Mesendoderm (in vitro differentiated cells): Measurements from ENCODE around the gene DEDD.

Experiments
- DNase-seq: peaks from one replicate; pipeline ENCODE4 v3.0.0; 2013
- H2AK5ac ChIP-seq: 2 replicates; pipeline ENCODE4 v1.6.1; 2013; ENCODE audit warnings: low read length, inconsistent platforms
- H2BK120ac ChIP-seq: 2 replicates; pipeline ENCODE4 v1.6.1; 2013; ENCODE audit warnings: low read depth, mild to moderate bottlenecking, low read length, moderate library complexity, mixed read lengths
- H2BK15ac ChIP-seq: replicated peaks from 2 replicates; pipeline ENCODE4 v1.6.1; 2013; ENCODE audit warnings: low read depth, mild to moderate bottlenecking, moderate library complexity
- H2BK5ac ChIP-seq: 2 replicates; pipeline ENCODE4 v1.6.1; 2013; ENCODE audit warnings: low read length, inconsistent platforms
- H3K18ac ChIP-seq: 2 replicates; pipeline ENCODE4 v1.6.1; 2013; ENCODE audit warnings: mild to moderate bottlenecking, low read length, mixed read lengths
- H3K23ac ChIP-seq: one replicate; pipeline ENCODE4 v1.6.1; 2013; ENCODE audit warnings: low read length
- H3K27ac ChIP-seq: 2 replicates; pipeline ENCODE4 v1.5.1; 2013; ENCODE audit warnings: low read depth, mild to moderate bottlenecking, inconsistent platforms, low read length, moderate library complexity
- H3K27me3 ChIP-seq: 2 replicates; pipeline ENCODE4 v1.6.1; 2013; ENCODE audit warnings: low read length, control low read depth, mild to moderate bottlenecking, inconsistent platforms; ENCODE audit not compliant: insufficient read depth, poor library complexity
- H3K36me3 ChIP-seq: 2 replicates; pipeline ENCODE4 v1.6.1; 2013; ENCODE audit warnings: low read length, inconsistent platforms; ENCODE audit not compliant: control insufficient read depth, insufficient read depth
- H3K4ac ChIP-seq: one replicate; pipeline ENCODE4 v1.6.1; 2013; ENCODE audit warnings: low read depth, mild to moderate bottlenecking, low read length, moderate library complexity
- H3K4me1 ChIP-seq: 2 replicates; pipeline ENCODE4 v1.6.1; 2013; ENCODE audit warnings: low read depth, low read length, inconsistent platforms; ENCODE audit not compliant: control insufficient read depth
- H3K4me2 ChIP-seq: 2 replicates; pipeline ENCODE4 v1.6.1; 2013; ENCODE audit warnings: low read length
- H3K4me3 ChIP-seq: 2 replicates; pipeline ENCODE4 v1.5.1; 2013; ENCODE audit warnings: mild to moderate bottlenecking, low read length
- H3K56ac ChIP-seq: one replicate; pipeline ENCODE4 v1.6.1; 2013; ENCODE audit warnings: low read length
- H3K79me1 ChIP-seq: 2 replicates; pipeline ENCODE4 v1.6.1; 2013; ENCODE audit warnings: low read length, inconsistent platforms
- H3K79me2 ChIP-seq: 2 replicates; pipeline ENCODE4 v1.6.1; 2013; ENCODE audit warnings: mild to moderate bottlenecking, low read length; ENCODE audit not compliant: control insufficient read depth, insufficient read depth
- H3K9ac ChIP-seq: 2 replicates; pipeline ENCODE4 v1.6.1; 2013; ENCODE audit warnings: low read length, inconsistent platforms
- H4K5ac ChIP-seq: one replicate; pipeline ENCODE4 v1.6.1; 2013; ENCODE audit warnings: low read length
- H4K8ac ChIP-seq: one replicate; pipeline ENCODE4 v1.6.1; 2013; ENCODE audit warnings: low read depth, mild to moderate bottlenecking, control low read depth, low read length, moderate library complexity
- WGBS: extraction: QIAGEN DNeasy Blood & Tissue Kit; methylation state at CpG from one replicate; pipeline ENCODE4 v1.1.7; 2013; ENCODE audit warnings: low lambda C conversion rate, missing lambda C conversion rate; ENCODE audit not compliant: insufficient coverage; ENCODE audit errors: extremely low coverage; 5-methylcytosine and 5-hydroxymethylcytosine counted together

Gene DEDD

GRCh38 chr1:161089938-161090337 is 42.5 kb downstream of the DEDD start:
- H2AK5ac ChIP-seq, result no peak overlapping the region
- no peak overlapping the region for H3K56ac ChIP-seq
- peaks cover 1% of the 10 kb centered on the region for H3K4me1 ChIP-seq
- H3K23ac ChIP-seq, result no peak overlapping the region
- no peak overlapping the region for H2BK5ac ChIP-seq
- no peak overlapping the region for H3K4ac ChIP-seq
- H3K79me1 ChIP-seq, result no peaks in the 10 kb centered on the region
- H4K5ac ChIP-seq, result no peak overlapping the region
- H3K27ac ChIP-seq, result no peak overlapping the region
- WGBS, result no CpG with 5 or more reads among the region's 5 CpGs
- H2BK15ac ChIP-seq, result no peak overlapping the region
- DNase-seq, result no peak
- H3K18ac ChIP-seq, result no peak overlapping the region
- H3K36me3 ChIP-seq, result no peaks in the 10 kb centered on the region
- H4K8ac ChIP-seq, result no peak overlapping the region
- H3K4me3 ChIP-seq, result no peak overlapping the region
- H3K79me2 ChIP-seq, result no peaks in the 10 kb centered on the region
- H2BK120ac ChIP-seq, result no peak overlapping the region
- H3K9ac ChIP-seq, result no peak overlapping the region
- H3K27me3 ChIP-seq, result no peaks in the 10 kb centered on the region
- no peak overlapping the region for H3K4me2 ChIP-seq

GRCh38 chr1:161089251-161089924 is 43.1 kb downstream of the DEDD start, which contains the start of gene NECTIN4:
Gene NECTIN4, minus strand, starts transcription at chr1:161089558. Its CDS starts 262 bp downstream, at chr1:161089296.
- Histone ChIP-seq H2BK120ac (no peak within 1 kb of the TSS), H3K4me2 (no peak within 1 kb of the TSS), H3K56ac (peak within 1 kb of the TSS; percentile 9), H3K79me2 (no peaks in the 10 kb centered on the region), H3K18ac (no peak within 1 kb of the TSS), H3K36me3 (no peaks in the 10 kb centered on the region), H3K79me1 (no peaks in the 10 kb centered on the region), H3K4me1 (peaks cover 3% of the 10 kb centered on the region), H2AK5ac (no peak within 1 kb of the TSS), H4K5ac (no peak within 1 kb of the TSS), H3K9ac (no peak within 1 kb of the TSS), H3K4ac (no peak within 1 kb of the TSS), H2BK15ac (no peak within 1 kb of the TSS), H3K4me3 (no peak within 1 kb of the TSS), H3K27me3 (no peaks in the 10 kb centered on the region), H3K27ac (no peak within 1 kb of the TSS), H4K8ac (no peak within 1 kb of the TSS), H3K23ac (no peak within 1 kb of the TSS), H2BK5ac (no peak within 1 kb of the TSS)
- DNase-seq, result no peak
- WGBS, result no CpG with 5 or more reads among the region's 22 CpGs

DNA sequence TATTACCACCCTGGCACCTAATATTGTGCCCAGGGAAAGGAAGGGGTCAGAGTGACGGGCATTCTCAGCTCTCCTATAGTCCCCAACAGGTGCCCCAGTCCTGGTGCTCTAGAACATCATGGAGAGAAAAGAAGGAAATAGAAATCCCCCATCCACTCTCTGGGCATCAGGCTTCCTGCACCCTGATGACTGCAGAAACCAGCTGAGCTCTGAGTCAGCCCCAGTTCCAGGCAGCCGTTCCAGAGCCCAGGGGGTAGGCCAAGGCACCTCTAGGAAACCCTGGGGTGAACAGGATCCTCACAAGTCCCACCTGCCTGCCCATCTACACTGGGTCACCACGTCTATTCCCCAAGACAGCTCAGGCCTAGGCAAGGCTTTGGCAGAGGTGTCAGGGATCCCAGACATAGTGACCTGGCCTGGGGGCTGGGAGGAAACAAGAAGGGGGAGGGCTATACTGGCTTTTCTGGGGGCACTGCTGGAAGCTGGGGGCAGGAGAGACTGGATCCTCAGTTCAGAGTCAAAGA is 43.8 kb downstream of the DEDD start:
- Histone ChIP-seq H3K79me2 (no peaks in the 10 kb centered on the region), H4K5ac (no peak overlapping the region), H3K4ac (no peak overlapping the region), H2BK5ac (no peak overlapping the region), H3K79me1 (no peaks in the 10 kb centered on the region), H3K9ac (no peak overlapping the region), H4K8ac (no peak overlapping the region), H3K18ac (no peak overlapping the region), H3K4me1 (peaks cover 6% of the 10 kb centered on the region), H3K27me3 (no peaks in the 10 kb centered on the region), H2BK120ac (no peak overlapping the region), H3K4me2 (no peak overlapping the region), H3K36me3 (no peaks in the 10 kb centered on the region), H3K23ac (no peak overlapping the region), H3K27ac (no peak overlapping the region), H3K4me3 (no peak overlapping the region), H2AK5ac (no peak overlapping the region), H3K56ac (peak overlapping the region; percentile 9), H2BK15ac (no peak overlapping the region)
- DNase-seq, result no peak
- no CpG with 5 or more reads among the region's 3 CpGs for WGBS

GRCh38 chr1:161086457-161086856 is 46.0 kb downstream of the DEDD start:
- no peak overlapping the region for H3K4me3 ChIP-seq
- H3K27ac ChIP-seq, result no peak overlapping the region
- H2BK15ac ChIP-seq, result no peak overlapping the region
- peak; percentile 43 for DNase-seq
- no peaks in the 10 kb centered on the region for H3K79me2 ChIP-seq
- no peak overlapping the region for H2BK5ac ChIP-seq
- H2AK5ac ChIP-seq, result peak overlapping the region; percentile 46
- H3K36me3 ChIP-seq, result no peaks in the 10 kb centered on the region
- H3K56ac ChIP-seq, result peak overlapping the region; percentile 27
- no peak overlapping the region for H3K18ac ChIP-seq
- no peak overlapping the region for H4K8ac ChIP-seq
- peaks cover 8% of the 10 kb centered on the region for H3K4me1 ChIP-seq
- H3K79me1 ChIP-seq, result no peaks in the 10 kb centered on the region
- H3K23ac ChIP-seq, result no peak overlapping the region
- no peak overlapping the region for H3K9ac ChIP-seq
- no peak overlapping the region for H3K4ac ChIP-seq
- no peak overlapping the region for H4K5ac ChIP-seq
- H3K27me3 ChIP-seq, result no peaks in the 10 kb centered on the region
- no peak overlapping the region for H3K4me2 ChIP-seq
- no CpG with 5 or more reads among the region's 4 CpGs for WGBS
- H2BK120ac ChIP-seq, result no peak overlapping the region

GRCh38 chr1:161085165-161085564 is 47.3 kb downstream of the DEDD start:
- Histone ChIP-seq H3K18ac (no peak overlapping the region), H2BK5ac (no peak overlapping the region), H3K56ac (peak overlapping the region; percentile 65), H4K8ac (no peak overlapping the region), H3K36me3 (no peaks in the 10 kb centered on the region), H3K23ac (no peak overlapping the region), H3K4me2 (no peak overlapping the region), H3K27me3 (no peaks in the 10 kb centered on the region), H3K4ac (no peak overlapping the region), H3K9ac (no peak overlapping the region), H2BK15ac (no peak overlapping the region), H2AK5ac (no peak overlapping the region), H4K5ac (no peak overlapping the region), H3K79me2 (no peaks in the 10 kb centered on the region), H3K4me1 (peaks cover 8% of the 10 kb centered on the region), H2BK120ac (no peak overlapping the region), H3K27ac (no peak overlapping the region), H3K79me1 (no peaks in the 10 kb centered on the region), H3K4me3 (no peak overlapping the region)
- WGBS, result no CpG with 5 or more reads among the region's 2 CpGs
- DNase-seq, result peak; percentile 64

DNA sequence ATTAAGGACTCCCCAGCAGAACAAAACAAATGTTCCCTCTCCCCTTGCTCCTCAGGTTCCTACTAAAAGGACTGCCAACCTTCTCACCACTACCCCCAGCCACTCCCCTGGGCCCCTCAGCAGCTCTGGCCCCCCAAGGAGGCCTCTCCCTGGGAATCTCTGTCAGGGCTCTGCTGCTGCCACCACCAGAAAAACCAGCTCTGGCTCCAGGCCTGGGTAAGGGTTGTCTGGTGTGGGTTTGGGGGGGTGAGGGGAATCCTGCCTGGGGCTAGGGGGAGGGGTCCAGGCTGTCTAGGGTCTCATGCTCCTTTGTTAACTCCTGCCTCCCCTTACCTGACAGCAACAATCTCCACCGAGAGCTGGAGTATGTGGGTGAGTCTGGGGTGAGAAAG is 47.9 kb downstream of the DEDD start:
- Histone ChIP-seq H3K79me1 (no peaks in the 10 kb centered on the region), H2AK5ac (no peak overlapping the region), H3K4me2 (no peak overlapping the region), H3K4me3 (no peak overlapping the region), H2BK120ac (no peak overlapping the region), H2BK5ac (no peak overlapping the region), H4K5ac (no peak overlapping the region), H3K9ac (no peak overlapping the region), H3K27me3 (no peaks in the 10 kb centered on the region), H3K4ac (no peak overlapping the region), H3K23ac (no peak overlapping the region), H2BK15ac (no peak overlapping the region), H3K27ac (peak overlapping the region; percentile 50), H4K8ac (no peak overlapping the region), H3K18ac (no peak overlapping the region), H3K4me1 (peaks cover 8% of the 10 kb centered on the region), H3K79me2 (no peaks in the 10 kb centered on the region), H3K36me3 (no peaks in the 10 kb centered on the region), H3K56ac (peak overlapping the region; percentile 62)
- no peak for DNase-seq
- no CpG with 5 or more reads among the region's 1 CpG for WGBS
